NCI-H2029 treated with DMSO at 0.1 percent for 48 hours (cell line): ENCODE results near the gene ZBTB16.

Experiments used
- DNase-seq: peaks from one replicate; lab custom pipeline; 2025; lab: John Stamatoyannopoulos, UW

Gene ZBTB16

GRCh38 chr11:114167771-114168448, 108.4 kb downstream of the ZBTB16 start:
- DNase-seq, result no peak

GRCh38 chr11:114168691-114169090, 109.2 kb downstream of the ZBTB16 start:
- DNase-seq, result no peak

- DNase-seq, result no peak
Measured at GRCh38 chr11:114169321-114169749, 109.8 kb downstream of the ZBTB16 start.

- DNase-seq, result no peak
Measured at GRCh38 chr11:114169821-114170220, 110.3 kb downstream of the ZBTB16 start.

- no peak for DNase-seq
Measured at GRCh38 chr11:114170226-114170625, 110.7 kb downstream of the ZBTB16 start.

GRCh38 chr11:114171257-114172054, 111.9 kb downstream of the ZBTB16 start:
- DNase-seq, result no peak

- DNase-seq, result no peak
Measured at GRCh38 chr11:114172055-114172861, 112.7 kb downstream of the ZBTB16 start.

- DNase-seq, result no peak
Measured at GRCh38 chr11:114172871-114173444, 113.4 kb downstream of the ZBTB16 start.

GRCh38 chr11:114173843-114174242, 114.3 kb downstream of the ZBTB16 start:
- no peak for DNase-seq

GRCh38 chr11:114174712-114175495, 115.4 kb downstream of the ZBTB16 start:
- no peak for DNase-seq

GRCh38 chr11:114175706-114176105, 116.2 kb downstream of the ZBTB16 start:
- no peak for DNase-seq

GRCh38 chr11:114176321-114176720, 116.8 kb downstream of the ZBTB16 start:
- DNase-seq, result no peak

GRCh38 chr11:114178656-114179055, 119.1 kb downstream of the ZBTB16 start:
- DNase-seq, result no peak

- peak; percentile 73 for DNase-seq
Measured at GRCh38 chr11:114179234-114179941, 119.9 kb downstream of the ZBTB16 start.

GRCh38 chr11:114180301-114181055, 121.0 kb downstream of the ZBTB16 start:
- DNase-seq, result no peak

- DNase-seq, result no peak
Measured at GRCh38 chr11:114181195-114181594, 121.7 kb downstream of the ZBTB16 start.

- DNase-seq, result no peak
Measured at GRCh38 chr11:114181752-114182151, 122.2 kb downstream of the ZBTB16 start.

GRCh38 chr11:114182471-114183043, 123.0 kb downstream of the ZBTB16 start:
- DNase-seq, result no peak

GRCh38 chr11:114183044-114183511, 123.6 kb downstream of the ZBTB16 start:
- no peak for DNase-seq
